GM18909 (cell line): ENCODE measurements around the gene METTL3.

Source experiments
- ATAC-seq: cut with Tn5 transposase; IDR thresholded peaks from one replicate; pipeline ENCODE4 v1.9.1; 2021; ENCODE audit warnings: mild to moderate bottlenecking; ENCODE audit not compliant: unreplicated experiment, poor library complexity

METTL3 gene

GRCh38 chr14:21486640-21487087, 24.5 kb downstream of the METTL3 start:
- no peak for ATAC-seq

- ATAC-seq = peak; percentile 100
These were observed 34.0 kb downstream of the METTL3 start, which contains the start of the genes RAB2B and TOX4 for GRCh38 chr14:21476925-21477681. TSS of gene RAB2B (minus strand) at chr14:21476959. CDS start at chr14:21476872, 87 bp downstream. TSS of gene TOX4 (plus strand) at chr14:21477195. CDS start at chr14:21477279, 84 bp downstream.

GRCh38 chr14:21476523-21476924, 34.6 kb downstream of the METTL3 start:
- peak; percentile 40 for ATAC-seq

- ATAC-seq = no peak
These were observed 35.2 kb downstream of the METTL3 start for GRCh38 chr14:21475767-21476522.

DNA sequence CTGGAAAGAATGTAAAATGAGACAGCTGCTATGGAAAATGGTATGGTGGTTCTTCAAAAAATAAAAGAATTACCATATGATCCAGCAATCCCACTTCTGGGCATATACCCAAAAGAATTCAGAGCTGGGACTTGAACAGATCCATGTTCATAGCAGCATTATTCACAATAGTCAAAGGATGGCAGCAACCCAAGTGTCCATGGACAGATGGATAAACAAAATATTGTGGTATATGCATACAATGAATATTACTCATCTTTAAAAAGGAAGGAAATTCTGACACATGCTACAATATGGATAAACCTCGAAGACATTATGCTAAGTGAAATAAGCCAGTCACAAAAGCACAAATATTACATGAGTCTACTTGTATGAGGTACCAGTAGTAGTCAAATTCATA, 43.5 kb downstream of the METTL3 start:
- no peak for ATAC-seq

DNA sequence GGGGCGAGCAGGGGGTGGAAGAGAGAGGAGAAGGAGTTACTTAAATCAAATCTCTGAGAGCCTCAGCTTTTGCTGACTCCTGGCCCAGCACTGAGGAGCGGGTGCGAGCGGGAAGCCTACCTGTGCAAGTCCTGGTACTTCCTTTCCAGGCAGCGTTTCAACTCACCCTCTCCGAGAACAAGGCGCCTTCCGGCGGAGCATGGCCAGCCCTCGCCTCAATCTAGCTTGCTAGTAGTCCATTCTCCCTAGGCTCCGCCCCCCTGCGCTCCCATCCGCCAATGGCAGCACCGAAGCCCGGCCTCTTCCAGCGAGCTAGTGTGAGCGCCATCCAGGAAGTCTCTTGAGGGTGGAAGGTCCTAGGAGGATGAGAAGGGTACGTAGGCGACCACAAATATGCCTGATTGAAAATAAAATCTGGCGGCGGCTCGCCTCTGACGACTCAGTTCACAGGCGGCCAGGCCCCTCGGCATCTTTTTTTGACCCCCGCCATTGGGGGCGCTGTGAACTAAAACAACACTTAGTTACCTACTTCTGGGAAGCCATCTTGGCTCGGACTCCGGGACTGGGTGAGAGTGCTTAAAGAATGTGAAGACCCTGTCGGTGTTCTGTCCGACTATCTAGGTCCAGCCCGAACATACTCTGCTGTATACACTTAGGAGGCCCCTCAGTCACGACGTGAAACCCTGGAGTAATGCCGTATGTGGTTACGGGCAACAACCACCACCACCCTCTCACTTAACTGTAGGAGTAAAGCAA, 55.0 kb downstream of the METTL3 start, which contains the start of gene CHD8:
CHD8 (minus strand) TSS at position 212 of the 756 bp plus-strand sequence. CDS start 24,480 bp downstream, outside the sequence.
- peak; percentile 98 for ATAC-seq

GRCh38 chr14:21455592-21455911, 55.6 kb downstream of the METTL3 start:
- no peak for ATAC-seq

- ATAC-seq = no peak
These were observed 56.1 kb downstream of the METTL3 start for GRCh38 chr14:21454843-21455544.

DNA sequence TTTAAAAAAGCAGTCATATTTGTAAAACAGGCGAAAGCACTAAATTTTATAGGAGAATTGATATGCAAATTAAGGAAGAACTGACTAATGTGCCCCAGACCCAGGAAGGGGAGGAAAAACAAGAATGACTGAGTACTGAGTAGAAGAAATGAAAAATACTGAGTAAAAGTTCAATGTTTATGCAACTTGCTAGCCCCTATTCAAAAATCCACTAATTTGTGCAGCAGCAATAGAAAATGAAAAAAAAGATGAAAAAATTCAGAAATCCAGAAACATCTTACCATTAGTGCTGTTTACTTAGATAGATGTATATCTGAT, 61.3 kb downstream of the METTL3 start:
- no peak for ATAC-seq
